GM21528 (cell line): ENCODE results near the gene ZNF385D.
"Not testable (repeated sequence)": the region's sequence is repeated elsewhere in the genome, so short reads cannot be mapped to it uniquely, and the experiment has no call there.

Source experiments
- ATAC-seq: cut with Tn5 transposase; IDR thresholded peaks from one replicate; pipeline ENCODE4 v1.9.1; 2021; ENCODE audit warnings: mild to moderate bottlenecking, moderate library complexity; ENCODE audit not compliant: unreplicated experiment, low FRiP score

The ZNF385D gene

GRCh38 chr3:21405671-21406667 lies 345.0 kb downstream of the ZNF385D start:
- ATAC-seq = no peak

DNA sequence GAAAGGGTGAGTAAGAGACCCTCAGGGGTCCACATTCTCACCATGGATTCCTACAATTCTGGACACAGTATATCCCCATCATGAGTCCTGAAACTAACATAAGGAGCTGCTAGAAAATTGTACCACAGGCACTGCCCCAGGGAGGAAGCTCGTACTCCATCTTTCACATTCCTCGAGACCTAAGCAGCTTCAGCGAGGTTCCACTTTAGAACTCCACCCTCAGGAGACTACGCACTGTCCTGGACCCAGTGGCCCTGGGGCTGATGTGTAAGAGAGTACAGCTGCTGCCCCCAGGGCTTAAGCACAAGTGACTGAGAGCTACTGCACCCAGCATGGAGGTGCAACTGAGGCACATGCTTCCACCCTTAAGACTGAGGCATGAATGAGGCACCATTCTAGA lies 352.5 kb downstream of the ZNF385D start:
- no peak for ATAC-seq

GRCh38 chr3:21393683-21394311 lies 357.2 kb downstream of the ZNF385D start:
- ATAC-seq = no peak

- ATAC-seq = no peak
Observed at GRCh38 chr3:21392526-21392925, 358.5 kb downstream of the ZNF385D start.

DNA sequence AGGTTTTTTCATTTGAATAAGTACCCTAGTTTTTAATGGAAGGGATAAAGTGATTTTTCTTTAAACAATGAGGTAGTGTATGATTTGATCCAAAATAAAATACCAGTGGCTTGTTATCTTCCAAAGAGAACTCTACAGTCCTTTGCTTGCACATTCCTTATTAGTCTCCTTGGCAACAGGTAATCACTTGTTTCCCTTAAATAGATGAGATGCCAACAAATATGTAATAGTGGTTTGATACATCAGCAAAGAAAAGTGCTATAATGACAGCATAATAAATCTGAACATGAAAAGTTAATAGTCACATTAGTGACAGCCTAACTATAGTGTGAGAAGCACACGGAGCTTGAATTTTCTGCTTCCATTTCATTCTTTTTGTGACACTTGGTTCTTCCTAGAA lies 360.2 kb downstream of the ZNF385D start:
- ATAC-seq = no peak

GRCh38 chr3:21390136-21390535 lies 360.9 kb downstream of the ZNF385D start:
- no peak for ATAC-seq

DNA sequence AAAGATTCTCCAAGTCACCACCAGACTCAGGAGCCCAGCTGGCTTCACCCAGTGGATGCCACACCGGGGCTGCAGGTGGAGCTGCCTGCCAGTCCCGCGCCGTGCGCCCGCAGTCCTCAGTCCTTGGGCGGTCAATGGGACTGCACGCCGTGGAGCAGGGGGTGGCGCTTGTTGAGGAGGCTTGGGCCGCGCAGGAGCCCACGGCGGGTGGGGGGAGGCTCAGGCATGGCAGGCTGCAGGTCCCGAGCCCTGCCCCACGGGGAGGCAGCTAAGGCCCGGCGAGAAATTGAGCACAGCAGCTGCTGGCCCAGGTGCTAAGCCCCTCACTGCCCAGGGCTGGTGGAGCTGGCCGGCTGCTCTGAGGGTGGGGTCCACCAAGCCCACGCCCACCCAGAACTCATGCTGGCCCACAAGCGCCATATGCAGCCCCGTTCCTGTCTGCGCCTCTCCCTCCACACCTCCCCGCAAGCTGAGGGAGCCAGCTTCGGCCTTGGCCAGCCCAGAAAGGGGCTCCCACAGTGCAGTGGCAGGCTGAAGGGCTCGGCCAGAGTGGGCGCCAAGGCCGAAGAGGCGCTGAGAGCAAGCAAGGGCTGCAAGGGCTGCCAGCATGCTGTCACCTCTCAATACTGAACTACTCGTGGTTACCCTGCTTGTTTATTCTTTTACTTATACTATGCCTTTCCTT lies 363.7 kb downstream of the ZNF385D start:
- ATAC-seq = not testable (repeated sequence)

DNA sequence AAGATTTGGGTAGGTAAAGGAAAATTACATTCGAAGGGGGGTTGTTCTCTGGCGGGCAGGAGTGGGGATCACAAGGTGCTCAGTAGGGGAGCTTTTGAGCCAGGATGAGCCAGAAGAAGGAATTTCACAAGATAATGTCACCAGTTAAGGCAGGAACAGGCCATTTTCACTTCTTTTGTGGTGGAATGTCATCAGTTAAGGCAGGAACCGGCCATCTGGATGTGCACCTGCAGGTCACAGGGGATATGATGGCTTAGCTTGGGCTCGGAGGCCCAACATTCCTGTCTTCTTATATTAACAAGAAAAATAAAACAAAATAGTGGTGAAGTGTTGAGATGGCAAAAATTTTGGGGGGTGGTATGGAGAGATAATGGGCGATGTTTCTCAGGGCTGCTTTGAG lies 373.0 kb downstream of the ZNF385D start:
- ATAC-seq = not testable (repeated sequence)

- no peak for ATAC-seq
Observed at GRCh38 chr3:21377071-21377769, 373.8 kb downstream of the ZNF385D start.

DNA sequence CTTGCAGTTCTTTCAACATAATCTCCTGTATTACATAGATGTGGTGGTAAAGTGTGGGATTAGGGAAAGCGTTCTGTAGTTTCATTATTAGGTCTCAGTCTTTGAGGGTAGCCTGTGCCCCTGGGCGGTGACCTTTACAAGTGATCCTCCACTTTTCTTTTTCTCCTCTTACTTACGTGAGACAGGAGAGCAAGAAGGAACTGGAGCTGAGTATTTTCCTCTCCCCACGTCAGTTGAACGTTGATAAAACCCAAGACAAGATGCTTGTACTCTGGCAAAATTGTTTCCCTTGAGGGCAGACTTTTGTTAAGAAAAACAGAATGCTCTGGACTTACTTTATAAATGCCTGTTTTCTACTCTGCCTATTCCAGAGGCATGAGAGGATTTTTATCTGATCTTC lies 378.7 kb downstream of the ZNF385D start:
- ATAC-seq = no peak
